ENCODE measurements around the gene OCSTAMP. TPM values are rescaled to one million over a fixed set of nuclear protein-coding genes. Genes with fewer than 3 reads are reported as not detected.

Gene OCSTAMP
- total RNA-seq, 4 donors from 2014 or later = not detected

DNA sequence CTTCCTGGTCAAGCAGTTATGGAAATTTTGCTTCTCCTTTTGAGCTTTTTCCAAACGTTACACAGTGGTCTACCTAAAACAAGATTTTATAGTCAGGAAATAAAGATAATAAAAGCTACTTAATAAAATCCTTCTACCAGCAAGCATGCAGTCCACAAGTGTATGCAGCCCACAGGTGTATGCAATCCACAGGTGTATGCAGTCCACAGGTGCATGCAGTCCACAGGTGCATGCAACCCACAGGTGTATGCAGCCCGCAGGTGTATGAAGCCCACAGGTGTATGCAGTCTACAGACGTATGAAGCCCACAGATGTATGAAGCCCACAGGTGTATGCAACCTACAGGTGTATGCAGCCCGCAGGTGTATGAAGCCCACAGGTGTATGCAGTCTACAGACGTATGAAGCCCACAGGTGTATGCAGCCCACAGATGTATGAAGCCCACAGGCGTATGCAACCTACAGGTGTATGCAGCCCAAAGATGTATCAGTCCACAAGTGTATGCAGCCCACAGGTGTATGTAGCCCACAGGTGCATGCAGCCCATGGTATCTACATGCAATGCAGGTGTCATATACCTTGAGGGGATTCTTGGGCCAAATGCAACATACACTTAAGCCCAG is 26.4 kb upstream of the OCSTAMP start:
- Histone ChIP-seq H3K36me3 (no peaks in the 10 kb centered on the region), H3K9me3 (no peaks in the 10 kb centered on the region), H3K4me3 (no peak overlapping the region), H3K27ac (no peak overlapping the region), H3K4me1 (no peaks in the 10 kb centered on the region), H3K27me3 (no peaks in the 10 kb centered on the region)
- no peak for TF ChIP-seq CTCF (IDR thresholded peaks at IDR 0.05)
- no peak for TF ChIP-seq POLR2A (IDR thresholded peaks at IDR 0.05)
- DNase-seq = no peak
- 71 to 77% methylated on average over 3 to 6 of the region's 6 CpGs for WGBS, 2 donors
- intact Hi-C loops (cut with DNase I) = no loop called here

GRCh38 chr20:46575937-46576461 is 25.5 kb upstream of the OCSTAMP start:
- H3K36me3 ChIP-seq = no peaks in the 10 kb centered on the region
- TF ChIP-seq CTCF (IDR thresholded peaks at IDR 0.05) = no peak
- no peak overlapping the region for H3K4me3 ChIP-seq
- no peak for DNase-seq
- no peaks in the 10 kb centered on the region for H3K27me3 ChIP-seq
- intact Hi-C loops (cut with DNase I) = no loop called here
- no peak overlapping the region for H3K27ac ChIP-seq
- H3K4me1 ChIP-seq = no peaks in the 10 kb centered on the region
- no peaks in the 10 kb centered on the region for H3K9me3 ChIP-seq
- 40 to 61% methylated on average over 8 to 9 of the region's 9 CpGs for WGBS, 2 donors

- no peak overlapping the region for H3K4me3 ChIP-seq
- no peak for DNase-seq
- no peaks in the 10 kb centered on the region for H3K4me1 ChIP-seq
- H3K36me3 ChIP-seq = no peaks in the 10 kb centered on the region
- WGBS, 2 donors = 50% methylated on average over 2 of the region's 5 CpGs; no CpG with 5 or more reads in 1 of the 2 donors
- no peaks in the 10 kb centered on the region for H3K27me3 ChIP-seq
- H3K9me3 ChIP-seq = no peaks in the 10 kb centered on the region
- TF ChIP-seq POLR2A (IDR thresholded peaks at IDR 0.05) (no peak), CTCF (IDR thresholded peaks at IDR 0.05) (no peak)
- intact Hi-C loops (cut with DNase I) = no loop called here
- H3K27ac ChIP-seq = no peak overlapping the region
Measured at GRCh38 chr20:46575394-46575793, 24.9 kb upstream of the OCSTAMP start.

GRCh38 chr20:46573788-46574584 is 23.5 kb upstream of the OCSTAMP start:
- H3K27ac ChIP-seq = no peak overlapping the region
- H3K4me3 ChIP-seq = no peak overlapping the region
- WGBS, 2 donors = 63 to 73% methylated on average over 17 to 18 of the region's 19 CpGs
- peaks cover 0 to under 1% (median 0%) of the 10 kb centered on the region in 3 donors for H3K4me1 ChIP-seq
- no peak for TF ChIP-seq POLR2A (IDR thresholded peaks at IDR 0.05)
- TF ChIP-seq CTCF (IDR thresholded peaks at IDR 0.05) = no peak
- no peaks in the 10 kb centered on the region for H3K36me3 ChIP-seq
- H3K27me3 ChIP-seq = no peaks in the 10 kb centered on the region
- intact Hi-C loops (cut with DNase I) = no loop called here
- DNase-seq = no peak
- no peaks in the 10 kb centered on the region for H3K9me3 ChIP-seq

GRCh38 chr20:46573234-46573633 is 22.8 kb upstream of the OCSTAMP start:
- peaks cover 0 to 7% (median 0%) of the 10 kb centered on the region in 3 donors for H3K4me1 ChIP-seq
- no peak overlapping the region for H3K4me3 ChIP-seq
- no peaks in the 10 kb centered on the region for H3K27me3 ChIP-seq
- no peaks in the 10 kb centered on the region for H3K9me3 ChIP-seq
- no peak overlapping the region for H3K27ac ChIP-seq
- WGBS, 2 donors = 57 to 75% methylated on average over 6 of the region's 6 CpGs
- H3K36me3 ChIP-seq = no peaks in the 10 kb centered on the region
- TF ChIP-seq CTCF (IDR thresholded peaks at IDR 0.05) (no peak), POLR2A (IDR thresholded peaks at IDR 0.05) (no peak)
- intact Hi-C loops (cut with DNase I) = no loop called here
- DNase-seq = no peak

Data from esophagus squamous epithelium (tissue), 5 donors.